Natural killer cell treated with Interleukin-12 subunit alpha and Interleukin-12 subunit beta and Interleukin-15 and Interleukin-18, amount 100 ng/mL, for 72 hours (primary cell): ENCODE measurements around the gene TRPM2. TPM values are rescaled to one million over a fixed set of nuclear protein-coding genes. Genes with fewer than 3 reads are reported as not detected.
A peak's percentile ranks its signal among the peaks of the same experiment; 100 is the strongest.

Experiments
- ATAC-seq, 2 donors: fragments of 150-1000 bp; cut with Tn5 transposase in 1 of 2; sonication (Bioruptor Pico), chemical (Tn5 transposase) in 1 of 2; 2 replicates each; pipeline ENCODE4 v1.10.0; 2021
- DNase-seq: peaks from one replicate; pipeline ENCODE4 v3.0.0; 2022; ENCODE audit warnings: low spot score
- H3K27ac Mint-ChIP-seq, 2 donors: 1 replicate in 1 of 2; 2 replicates in 1 of 2; pipeline ENCODE4 v1.8.0; 2022; ENCODE audit warnings: mixed read lengths in 2 of 2, mild to moderate bottlenecking in 1 of 2, moderate library complexity in 1 of 2
- H3K27me3 Mint-ChIP-seq, 2 donors: 1 replicate in 1 of 2; 2 replicates in 1 of 2; pipeline ENCODE4 v1.8.0; 2022; ENCODE audit warnings: mixed read lengths in 2 of 2
- H3K36me3 Mint-ChIP-seq: one replicate; pipeline ENCODE4 v1.8.0; 2022; ENCODE audit warnings: mixed read lengths
- H3K4me1 Mint-ChIP-seq, 2 donors: 1 replicate in 1 of 2; 2 replicates in 1 of 2; pipeline ENCODE4 v1.8.0; 2022; ENCODE audit warnings: low read depth in 2 of 2, mixed read lengths in 2 of 2, mild to moderate bottlenecking in 1 of 2
- H3K4me3 Mint-ChIP-seq: one replicate; pipeline ENCODE4 v1.8.0; 2022; ENCODE audit warnings: mixed read lengths
- H3K9me3 Mint-ChIP-seq: 2 replicates; pipeline ENCODE4 v1.8.0; 2022; ENCODE audit warnings: mixed read lengths
- total RNA-seq, 2 donors: library from RNA; stranded (reverse); gene quantifications; one replicate each; pipeline ENCODE4 v1.2.3, GENCODE V29; 2022

TRPM2 gene
- total RNA-seq, 2 donors from 2014 or later, result 14.7 to 15.8 TPM

DNA sequence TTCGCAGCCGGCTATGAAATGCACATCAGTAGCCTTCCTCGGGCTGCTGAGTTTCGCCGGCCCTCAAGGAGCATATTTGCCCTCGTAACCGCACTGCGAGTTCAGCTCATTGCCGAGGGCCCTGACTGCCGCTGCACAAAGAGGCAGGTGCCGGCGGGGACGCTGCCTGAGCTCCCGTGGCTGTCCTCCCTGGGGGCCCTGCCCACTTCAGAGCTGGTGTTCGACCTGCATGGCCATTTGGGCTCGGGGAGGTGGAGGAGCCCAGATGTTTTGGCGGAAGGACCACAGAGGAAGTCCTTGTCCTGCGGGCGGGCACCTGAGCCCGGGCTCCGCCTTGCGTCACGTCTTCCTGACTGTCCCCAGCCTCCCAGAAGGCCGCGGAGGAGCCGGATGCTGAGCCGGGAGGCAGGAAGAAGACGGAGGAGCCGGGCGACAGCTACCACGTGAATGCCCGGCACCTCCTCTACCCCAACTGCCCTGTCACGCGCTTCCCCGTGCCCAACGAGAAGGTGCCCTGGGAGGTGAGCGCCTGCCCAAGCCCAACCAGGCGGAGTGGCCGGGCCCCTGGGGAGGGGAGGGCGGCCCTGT is 72.0 kb downstream of the TRPM2 start:
- no peak for DNase-seq

DNA sequence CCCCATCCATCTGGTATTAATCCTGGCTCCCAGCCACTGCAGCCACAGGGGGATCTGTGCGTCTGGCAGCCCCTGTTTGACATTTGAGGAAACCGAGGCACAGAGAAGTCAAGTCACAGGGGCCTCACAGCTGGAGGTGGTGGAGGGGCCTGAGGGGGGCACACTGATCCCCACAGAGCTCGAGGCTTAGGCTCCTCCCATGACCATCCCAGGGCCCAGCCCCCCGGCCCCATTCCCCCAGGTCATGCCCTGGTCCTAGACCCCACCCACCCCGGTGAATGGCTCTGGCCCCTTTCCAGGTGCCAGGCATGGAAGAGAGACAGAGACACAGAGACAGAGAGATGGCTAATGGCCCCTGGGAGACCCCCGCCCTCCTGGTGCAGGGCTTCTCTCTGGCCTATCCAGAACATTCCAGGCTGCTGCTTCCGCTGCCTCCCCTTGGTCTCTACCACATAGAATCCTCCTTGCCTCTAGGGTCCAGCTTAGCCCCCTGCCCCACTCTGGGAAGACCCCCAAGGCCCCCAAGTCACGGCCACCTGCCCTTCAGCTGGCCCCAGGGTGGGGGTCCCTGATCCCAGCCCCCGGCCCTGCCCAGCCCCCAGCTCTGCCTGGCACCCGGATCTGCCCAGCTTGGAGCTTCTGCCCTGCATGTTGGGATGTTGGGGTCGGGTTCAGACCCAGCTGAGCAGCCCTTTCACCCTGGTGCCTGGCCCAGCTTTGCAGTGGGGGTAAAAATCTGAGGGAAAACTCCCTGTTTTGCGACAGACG is 72.7 kb downstream of the TRPM2 start:
- Mint-ChIP-seq H3K4me3 (no peak overlapping the region), H3K27me3 (no peaks in the 10 kb centered on the region), H3K9me3 (peaks cover 6% of the 10 kb centered on the region), H3K27ac (no peak overlapping the region), H3K4me1 (peaks cover 0 to 5% of the 10 kb centered on the region in 2 donors), H3K36me3 (peaks cover 5% of the 10 kb centered on the region)
- peak; percentile 58 for DNase-seq
- no peak for ATAC-seq

More for the DNA sequence above, 72.0 kb downstream of the TRPM2 start:
- no peak for ATAC-seq
- H3K27me3 Mint-ChIP-seq, result no peaks in the 10 kb centered on the region
- peaks cover 3% of the 10 kb centered on the region for H3K9me3 Mint-ChIP-seq
- H3K36me3 Mint-ChIP-seq, result no peaks in the 10 kb centered on the region
- H3K4me3 Mint-ChIP-seq, result no peak overlapping the region
- H3K4me1 Mint-ChIP-seq, result peaks cover 0 to 5% of the 10 kb centered on the region in 2 donors
- no peak overlapping the region for H3K27ac Mint-ChIP-seq

GRCh38 chr21:44426663-44427191 is 73.3 kb downstream of the TRPM2 start:
- H3K4me1 Mint-ChIP-seq, result peaks cover 0 to 5% of the 10 kb centered on the region in 2 donors

DNA sequence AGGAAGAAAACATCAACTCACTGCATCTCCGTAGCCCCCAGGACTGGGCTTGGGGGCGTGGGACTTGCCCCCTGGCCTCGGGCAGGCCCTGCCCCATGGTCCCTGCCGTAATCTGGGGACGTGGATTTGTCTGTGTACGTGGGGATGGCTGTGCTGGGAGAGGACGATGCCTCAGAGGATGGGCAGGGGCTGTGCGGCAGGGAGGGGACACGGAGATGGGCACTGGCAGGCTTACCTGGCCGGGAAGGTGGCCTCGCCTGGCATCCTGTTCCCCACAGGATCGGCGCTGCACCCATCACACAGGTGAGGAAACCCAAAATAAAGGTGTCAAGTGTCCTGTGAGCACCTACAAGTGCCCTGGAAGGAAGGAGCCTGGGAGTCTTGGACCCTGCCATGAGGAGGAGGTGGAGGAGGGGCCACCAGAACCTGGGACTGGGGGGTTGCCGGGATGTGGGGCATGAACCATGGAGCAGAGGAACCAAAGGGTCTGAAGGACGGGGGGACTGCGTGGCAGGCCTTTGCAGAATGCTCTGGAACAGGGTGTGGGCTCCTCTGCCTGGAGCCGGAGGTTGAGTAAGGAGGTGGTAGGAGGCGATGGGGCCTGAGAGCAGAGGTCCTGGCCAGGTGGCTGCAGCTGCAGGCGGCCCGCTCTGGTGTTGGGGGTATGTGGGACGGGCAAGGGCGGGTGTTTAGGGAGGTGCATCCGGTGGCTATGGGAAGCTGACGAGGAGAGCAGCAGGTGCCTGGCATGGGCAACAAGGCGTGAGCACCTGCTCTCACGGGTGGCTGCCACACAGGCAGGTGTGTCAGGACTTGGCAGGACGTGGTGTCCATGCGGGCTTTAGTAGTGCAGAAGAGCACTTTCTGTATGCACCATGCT is 74.1 kb downstream of the TRPM2 start:
- ATAC-seq (no peak), DNase-seq (no peak)
- H3K27ac Mint-ChIP-seq, result no peak overlapping the region
- H3K4me1 Mint-ChIP-seq, result peaks cover 0 to 5% of the 10 kb centered on the region in 2 donors
- no peaks in the 10 kb centered on the region for H3K27me3 Mint-ChIP-seq
- H3K9me3 Mint-ChIP-seq, result peaks cover 6% of the 10 kb centered on the region
- no peak overlapping the region for H3K4me3 Mint-ChIP-seq
- H3K36me3 Mint-ChIP-seq, result peaks cover 14% of the 10 kb centered on the region

More at GRCh38 chr21:44426663-44427191, 73.3 kb downstream of the TRPM2 start:
- ATAC-seq, result no peak
- no peaks in the 10 kb centered on the region for H3K27me3 Mint-ChIP-seq
- H3K9me3 Mint-ChIP-seq, result peaks cover 6% of the 10 kb centered on the region
- peak; percentile 54 for DNase-seq
- no peak overlapping the region for H3K4me3 Mint-ChIP-seq
- peaks cover 10% of the 10 kb centered on the region for H3K36me3 Mint-ChIP-seq
- no peak overlapping the region for H3K27ac Mint-ChIP-seq

DNA sequence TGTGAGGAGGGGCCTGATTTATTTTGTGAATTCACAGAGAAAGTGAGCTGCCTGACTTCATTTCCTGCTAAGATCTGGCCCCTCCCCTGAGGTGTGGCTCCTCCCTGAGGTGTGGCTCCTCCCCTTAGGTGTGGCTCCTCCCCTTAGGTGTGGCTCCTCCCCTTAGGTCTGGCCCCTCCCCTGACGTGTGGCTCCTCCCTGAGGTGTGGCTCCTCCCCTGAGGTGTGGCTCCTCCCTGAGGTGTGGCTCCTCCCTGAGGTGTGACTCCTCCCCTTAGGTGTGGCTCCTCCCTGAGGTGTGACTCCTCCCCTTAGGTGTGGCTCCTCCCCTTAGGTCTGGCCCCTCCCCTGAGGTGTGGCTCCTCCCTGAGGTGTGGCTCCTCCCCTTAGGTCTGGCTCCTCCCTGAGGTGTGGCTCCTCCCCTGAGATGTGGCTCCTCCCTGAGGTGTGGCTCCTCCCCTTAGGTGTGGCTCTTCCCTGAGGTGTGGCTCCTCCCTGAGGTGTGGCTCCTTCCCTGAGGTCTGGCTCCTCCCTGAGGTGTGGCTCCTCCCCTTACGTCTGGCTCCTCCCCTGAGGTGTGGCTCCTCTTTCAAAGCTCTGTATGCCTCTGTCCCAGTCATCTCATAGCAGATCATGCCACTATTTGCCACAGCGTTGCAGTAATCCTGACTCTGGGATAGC is 75.0 kb downstream of the TRPM2 start:
- DNase-seq (no peak), ATAC-seq (peak; percentile 41 to 55)
- Mint-ChIP-seq H3K4me3 (no peak overlapping the region), H3K4me1 (peaks cover 0 to 8% of the 10 kb centered on the region in 2 donors), H3K9me3 (peaks cover 6% of the 10 kb centered on the region), H3K27ac (no peak overlapping the region), H3K36me3 (peaks cover 14% of the 10 kb centered on the region), H3K27me3 (no peaks in the 10 kb centered on the region)

- no peak overlapping the region for H3K27ac Mint-ChIP-seq
- H3K4me3 Mint-ChIP-seq, result no peak overlapping the region
- H3K36me3 Mint-ChIP-seq, result peaks cover 14% of the 10 kb centered on the region
- DNase-seq (no peak), ATAC-seq (no peak)
- H3K4me1 Mint-ChIP-seq, result peaks cover 0 to 8% of the 10 kb centered on the region in 2 donors
- H3K9me3 Mint-ChIP-seq, result peaks cover 6% of the 10 kb centered on the region
- no peaks in the 10 kb centered on the region for H3K27me3 Mint-ChIP-seq
These were observed 76.5 kb downstream of the TRPM2 start for GRCh38 chr21:44429894-44430293.

- peaks cover 6% of the 10 kb centered on the region for H3K9me3 Mint-ChIP-seq
- H3K4me3 Mint-ChIP-seq, result no peak overlapping the region
These were observed 77.9 kb downstream of the TRPM2 start for GRCh38 chr21:44431300-44431699.

DNA sequence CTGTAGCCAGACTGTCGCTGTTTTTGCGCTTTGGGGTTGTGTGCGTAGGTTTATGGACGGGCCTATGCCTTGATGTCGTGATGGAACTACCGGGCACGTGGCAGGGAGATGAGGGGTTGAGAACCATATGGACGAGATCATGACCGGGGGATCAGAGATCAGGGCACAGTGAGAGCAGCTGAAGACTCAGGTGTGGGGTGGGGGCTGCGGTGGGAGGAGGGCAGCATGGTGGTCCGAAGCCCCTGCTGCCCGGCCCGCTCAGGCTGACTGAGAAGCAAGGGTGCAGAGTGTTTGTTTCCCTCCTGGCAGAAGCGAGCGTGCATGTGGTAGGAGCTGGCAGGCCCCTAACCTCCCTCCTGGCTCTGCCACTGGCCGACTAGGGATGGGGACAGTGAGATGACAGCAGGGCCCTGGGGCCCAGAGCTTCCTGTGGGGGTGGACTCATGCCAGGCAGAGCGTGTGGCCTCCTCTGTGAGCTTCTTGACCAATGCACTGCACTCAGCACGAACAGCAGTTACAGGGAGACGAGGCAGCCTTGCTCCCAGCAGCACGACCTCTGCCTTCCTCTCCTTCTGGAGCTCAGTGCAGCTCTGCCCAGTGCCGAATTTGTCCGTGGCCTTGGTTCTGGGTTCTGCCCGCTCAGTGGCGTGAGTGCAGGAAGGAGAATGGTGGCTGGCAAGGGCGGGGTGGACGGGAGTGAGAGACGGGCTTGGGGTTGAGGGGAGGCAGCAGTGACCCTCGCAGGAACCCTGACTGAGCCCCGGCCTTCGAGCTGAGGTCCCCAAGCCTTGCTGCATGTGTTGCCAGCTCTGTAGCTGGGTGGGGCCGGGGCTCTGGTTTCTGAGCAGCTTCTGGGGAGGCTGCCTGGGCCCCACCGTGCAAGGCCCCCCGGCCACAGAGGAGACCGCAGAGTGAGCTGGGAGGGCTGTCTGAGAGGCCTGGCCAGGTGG is 79.7 kb downstream of the TRPM2 start:
- Mint-ChIP-seq H3K27ac (peak overlapping the region in 1 of 2 donors; percentile 17), H3K27me3 (no peaks in the 10 kb centered on the region)

More at GRCh38 chr21:44431300-44431699, 77.9 kb downstream of the TRPM2 start:
- no peak for ATAC-seq
- no peak for DNase-seq
- Mint-ChIP-seq H3K36me3 (peaks cover 14% of the 10 kb centered on the region), H3K4me1 (peaks cover 0 to 8% of the 10 kb centered on the region in 2 donors), H3K27ac (no peak overlapping the region), H3K27me3 (no peaks in the 10 kb centered on the region)

DNA sequence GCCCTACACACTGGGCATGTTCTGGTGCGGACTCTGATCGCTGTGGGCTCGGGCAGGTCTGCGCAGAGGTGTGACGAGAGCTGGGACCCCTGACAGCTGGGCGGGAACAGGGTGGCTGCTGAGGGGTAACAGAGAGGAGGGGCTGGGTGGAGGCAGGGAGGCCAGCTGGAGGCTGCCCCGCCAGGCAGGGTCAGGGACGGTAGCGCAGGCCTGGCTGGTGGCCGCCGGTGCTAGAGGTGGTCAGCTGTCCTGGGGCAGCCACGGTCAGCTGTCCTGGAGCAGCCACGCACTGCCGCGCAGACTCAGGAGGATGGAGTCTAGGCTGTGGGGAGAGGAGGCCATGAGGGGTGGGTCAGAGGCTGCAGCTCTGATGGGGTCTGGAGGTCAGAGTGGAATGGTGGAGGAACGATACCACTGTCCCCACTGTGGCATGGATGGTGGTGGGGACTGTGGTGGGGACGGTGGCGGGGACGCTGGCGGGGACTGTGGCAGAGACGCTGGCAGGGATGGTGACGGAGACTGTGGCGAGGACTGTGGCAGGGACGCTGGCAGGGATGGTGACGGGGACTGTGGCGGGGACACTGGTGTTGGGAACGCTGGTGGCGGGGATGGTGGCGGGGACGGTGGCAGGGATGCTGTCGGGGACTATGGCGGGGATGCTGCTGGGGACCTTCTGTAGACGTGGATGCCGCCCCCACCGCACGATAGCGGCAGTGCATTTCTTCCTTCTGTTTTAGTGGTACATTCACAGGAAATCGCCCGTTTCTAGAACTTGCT is 80.6 kb downstream of the TRPM2 start:
- ATAC-seq (no peak), DNase-seq (no peak)
- Mint-ChIP-seq H3K36me3 (peaks cover 14% of the 10 kb centered on the region), H3K4me3 (no peak overlapping the region), H3K4me1 (peaks cover 0 to 3% of the 10 kb centered on the region in 2 donors), H3K27ac (no peak overlapping the region), H3K9me3 (peaks cover 6% of the 10 kb centered on the region), H3K27me3 (no peaks in the 10 kb centered on the region)

More for the DNA sequence above, 79.7 kb downstream of the TRPM2 start:
- ATAC-seq, result no peak
- no peak for DNase-seq
- peaks cover 6% of the 10 kb centered on the region for H3K9me3 Mint-ChIP-seq
- no peak overlapping the region for H3K4me3 Mint-ChIP-seq
- H3K4me1 Mint-ChIP-seq, result peaks cover 0 to 3% of the 10 kb centered on the region in 2 donors
- peaks cover 14% of the 10 kb centered on the region for H3K36me3 Mint-ChIP-seq

DNA sequence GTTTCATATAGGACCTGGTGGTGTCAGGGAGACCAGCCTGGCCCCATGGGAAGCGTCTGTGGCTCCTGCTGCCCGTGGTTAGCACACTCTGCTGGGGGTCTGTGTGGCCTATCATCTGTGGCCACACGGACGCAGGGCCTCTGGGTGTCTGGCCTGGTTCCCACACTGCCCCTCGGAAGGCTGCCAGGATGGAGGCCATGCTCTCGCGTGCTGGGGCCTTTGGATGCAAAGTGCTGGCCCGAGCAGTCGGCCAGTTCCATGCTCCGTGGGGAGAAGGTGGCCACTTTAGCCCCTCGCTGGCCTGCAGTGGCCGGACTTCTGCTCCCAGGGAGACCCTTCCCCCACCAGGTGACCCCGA is 81.1 kb downstream of the TRPM2 start:
- Mint-ChIP-seq H3K36me3 (peaks cover 14% of the 10 kb centered on the region), H3K9me3 (peaks cover 6% of the 10 kb centered on the region), H3K4me1 (peaks cover 0 to 3% of the 10 kb centered on the region in 2 donors), H3K4me3 (no peak overlapping the region), H3K27ac (no peak overlapping the region), H3K27me3 (no peaks in the 10 kb centered on the region)
- DNase-seq (no peak), ATAC-seq (no peak)

GRCh38 chr21:44434936-44435635 is 81.7 kb downstream of the TRPM2 start:
- peaks cover 0 to 3% of the 10 kb centered on the region in 2 donors for H3K4me1 Mint-ChIP-seq
- no peak for ATAC-seq
- DNase-seq, result no peak
- H3K36me3 Mint-ChIP-seq, result peaks cover 14% of the 10 kb centered on the region
- H3K27ac Mint-ChIP-seq, result no peak overlapping the region
- H3K27me3 Mint-ChIP-seq, result no peaks in the 10 kb centered on the region
- H3K9me3 Mint-ChIP-seq, result peaks cover 5% of the 10 kb centered on the region
- no peak overlapping the region for H3K4me3 Mint-ChIP-seq
